ENCODE data around the gene GJD2. TPM values are rescaled to one million over a fixed set of nuclear protein-coding genes. Genes with fewer than 3 reads are reported as not detected.

GJD2 gene
- polyA plus RNA-seq, 1 of the 3 experiments (the other 2 are of a cell fraction), result not detected

DNA sequence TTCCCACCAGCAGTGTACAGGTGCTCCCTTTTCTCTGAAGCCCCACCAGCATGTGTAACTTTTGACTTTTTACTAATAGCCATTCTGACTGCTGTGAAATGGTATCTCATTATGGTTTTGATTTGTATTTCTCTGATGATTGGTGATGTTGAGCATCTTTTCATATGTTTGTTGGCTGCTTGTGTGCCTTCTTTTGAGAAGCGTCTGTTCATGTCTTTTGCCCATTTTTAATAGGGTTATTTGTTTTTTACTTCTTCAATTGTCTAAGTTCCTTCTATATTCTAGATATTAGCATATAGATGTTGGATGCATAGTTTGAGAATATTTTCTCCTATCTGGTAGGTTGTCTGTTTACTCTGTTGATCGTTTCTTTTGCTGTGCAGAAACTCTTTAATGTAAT, 25.9 kb upstream of the GJD2 start:
- no peaks in the 10 kb centered on the region for H3K27me3 ChIP-seq (ENCODE audit: insufficient read depth)
- H3K9me3 ChIP-seq, result no peaks in the 10 kb centered on the region
- TF ChIP-seq MEF2A (IDR thresholded peaks at IDR 0.05; ENCODE audit: borderline replicate concordance, low read depth), result no peak
- TF ChIP-seq, protein P1, sequence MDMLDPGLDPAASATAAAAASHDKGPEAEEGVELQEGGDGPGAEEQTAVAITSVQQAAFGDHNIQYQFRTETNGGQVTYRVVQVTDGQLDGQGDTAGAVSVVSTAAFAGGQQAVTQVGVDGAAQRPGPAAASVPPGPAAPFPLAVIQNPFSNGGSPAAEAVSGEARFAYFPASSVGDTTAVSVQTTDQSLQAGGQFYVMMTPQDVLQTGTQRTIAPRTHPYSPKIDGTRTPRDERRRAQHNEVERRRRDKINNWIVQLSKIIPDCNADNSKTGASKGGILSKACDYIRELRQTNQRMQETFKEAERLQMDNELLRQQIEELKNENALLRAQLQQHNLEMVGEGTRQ (IDR thresholded peaks at IDR 0.05; ENCODE audit: borderline replicate concordance, low read depth, low read length), result no peak
- TF ChIP-seq FOXM1 (IDR thresholded peaks at IDR 0.05; ENCODE audit: low read depth), result no peak
- no peak for TF ChIP-seq RAD21 (IDR thresholded peaks at IDR 0.05; ENCODE audit: low read length)
- TF ChIP-seq NRF1 (IDR thresholded peaks at IDR 0.05; ENCODE audit: low read depth, low read length), result no peak
- TF ChIP-seq GATA2 (CRISPR knock-in tag; IDR thresholded peaks at IDR 0.05), result no peak
- no peak for TF ChIP-seq TCF12 (IDR thresholded peaks at IDR 0.05)
- no peak for TF ChIP-seq SIN3A (IDR thresholded peaks at IDR 0.05; ENCODE audit: borderline replicate concordance, low read depth, low read length)
- no peak for TF ChIP-seq SMC3 (IDR thresholded peaks at IDR 0.05; ENCODE audit: low read depth, low read length)
- TF ChIP-seq TEAD4 (IDR thresholded peaks at IDR 0.05; ENCODE audit: borderline replicate concordance, insufficient read depth), result no peak
- TF ChIP-seq, protein P2, sequence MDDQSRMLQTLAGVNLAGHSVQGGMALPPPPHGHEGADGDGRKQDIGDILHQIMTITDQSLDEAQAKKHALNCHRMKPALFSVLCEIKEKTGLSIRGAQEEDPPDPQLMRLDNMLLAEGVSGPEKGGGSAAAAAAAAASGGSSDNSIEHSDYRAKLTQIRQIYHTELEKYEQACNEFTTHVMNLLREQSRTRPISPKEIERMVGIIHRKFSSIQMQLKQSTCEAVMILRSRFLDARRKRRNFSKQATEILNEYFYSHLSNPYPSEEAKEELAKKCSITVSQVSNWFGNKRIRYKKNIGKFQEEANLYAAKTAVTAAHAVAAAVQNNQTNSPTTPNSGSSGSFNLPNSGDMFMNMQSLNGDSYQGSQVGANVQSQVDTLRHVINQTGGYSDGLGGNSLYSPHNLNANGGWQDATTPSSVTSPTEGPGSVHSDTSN (IDR thresholded peaks at IDR 0.05), result no peak
- TF ChIP-seq RFX5 (IDR thresholded peaks at IDR 0.05; ENCODE audit: low read length), result no peak
- TF ChIP-seq TAF1 (IDR thresholded peaks at IDR 0.05; ENCODE audit: borderline replicate concordance, low read depth, low read length), result no peak
- no peak for TF ChIP-seq ELF1 (IDR thresholded peaks at IDR 0.05)
- no peak for TF ChIP-seq JUND (IDR thresholded peaks at IDR 0.05)
- no peak for TF ChIP-seq EP300 (IDR thresholded peaks at IDR 0.05; ENCODE audit: borderline replicate concordance in 1 of 2, low read depth in 1 of 2, low read length in 1 of 2)
- no peak overlapping the region for H3K27ac ChIP-seq (ENCODE audit: low read depth in 2 of 2, low read length in 1 of 2)
- no peak overlapping the region for H2AFZ ChIP-seq (ENCODE audit: low read depth)
- WGBS (ENCODE audit: low lambda C conversion rate), result 19% methylated on average over 2 of the region's 2 CpGs
- no peaks in the 10 kb centered on the region for H3F3A ChIP-seq (replicated peaks; ENCODE audit: insufficient read depth)
- no peak overlapping the region for H3K4me2 ChIP-seq
- no peak overlapping the region for H3K4me3 ChIP-seq (ENCODE audit: low read depth in 2 of 2, low read length in 1 of 2)
- DNase-seq, result no peak
- ChIA-PET POLR2A (no interaction called here), CTCF (no interaction called here)
- no peak overlapping the region for H3K9ac ChIP-seq
- no peaks in the 10 kb centered on the region for H4K20me1 ChIP-seq (ENCODE audit: insufficient read depth)
- H3K79me2 ChIP-seq (ENCODE audit: insufficient read depth), result no peaks in the 10 kb centered on the region
- no peaks in the 10 kb centered on the region for H3K36me3 ChIP-seq (replicated peaks in 1 of 2; ENCODE audit: control insufficient read depth in 1 of 2, insufficient read depth in 2 of 2, low read length in 1 of 2)
- no peaks in the 10 kb centered on the region for H3K9me2 ChIP-seq
- no peaks in the 10 kb centered on the region for H3K4me1 ChIP-seq (ENCODE audit: control insufficient read depth in 1 of 2, insufficient read depth in 2 of 2, low read depth in 1 of 2, low read length in 1 of 2)

DNA sequence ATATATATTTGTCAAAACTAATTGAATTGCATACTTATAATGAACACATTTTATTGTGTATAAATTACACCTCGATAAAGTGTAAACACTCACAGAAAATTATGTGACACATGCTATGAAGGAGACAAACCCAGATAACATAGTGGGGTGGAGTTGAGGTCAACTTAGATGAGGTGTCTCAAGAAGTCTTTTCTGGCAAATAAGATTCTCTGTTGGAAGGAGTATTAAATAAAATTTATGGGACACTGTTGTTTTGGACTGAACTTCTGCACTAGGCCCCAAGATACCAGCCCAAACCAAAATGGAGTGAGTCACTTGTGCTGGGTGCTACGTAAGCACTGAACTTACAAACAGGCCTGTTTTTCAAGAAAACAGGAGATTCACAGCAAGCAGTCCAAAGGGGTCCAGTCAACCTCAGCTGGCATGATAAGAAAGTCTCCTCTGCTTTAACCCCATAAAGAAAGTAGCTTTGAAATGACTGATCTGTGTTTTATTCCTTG, 21.9 kb upstream of the GJD2 start:
- H3K9ac ChIP-seq, result no peak overlapping the region
- H3K79me2 ChIP-seq (ENCODE audit: insufficient read depth), result no peaks in the 10 kb centered on the region
- no peaks in the 10 kb centered on the region for H4K20me1 ChIP-seq (ENCODE audit: insufficient read depth)
- no peaks in the 10 kb centered on the region for H3K9me2 ChIP-seq
- no peaks in the 10 kb centered on the region for H3K9me3 ChIP-seq
- no peak for DNase-seq
- H3K27me3 ChIP-seq (ENCODE audit: insufficient read depth), result no peaks in the 10 kb centered on the region
- no peak overlapping the region for H3K4me3 ChIP-seq (ENCODE audit: low read depth in 2 of 2, low read length in 1 of 2)
- no peak overlapping the region for H3K27ac ChIP-seq (ENCODE audit: low read depth in 2 of 2, low read length in 1 of 2)
- no peaks in the 10 kb centered on the region; a peak in 2 of 4 replicates for H3K4me1 ChIP-seq (ENCODE audit: control insufficient read depth in 1 of 2, insufficient read depth in 2 of 2, low read depth in 1 of 2, low read length in 1 of 2)
- WGBS (ENCODE audit: low lambda C conversion rate), result 52% methylated on average over 2 of the region's 2 CpGs
- POLR2A ChIA-PET, result no interaction called here
- CTCF ChIA-PET, result interaction anchor here (1.0 kb wide), 1 partner anchor 68 kb away, joined by 3 read pairs; no protein-coding TSS in a partner anchor
- no peaks in the 10 kb centered on the region for H3F3A ChIP-seq (replicated peaks; ENCODE audit: insufficient read depth)
- H2AFZ ChIP-seq (ENCODE audit: low read depth), result no peak overlapping the region
- no peak overlapping the region for H3K4me2 ChIP-seq
- no peaks in the 10 kb centered on the region for H3K36me3 ChIP-seq (replicated peaks in 1 of 2; ENCODE audit: control insufficient read depth in 1 of 2, insufficient read depth in 2 of 2, low read length in 1 of 2)
- TF ChIP-seq POLR2AphosphoS5 (IDR thresholded peaks at IDR 0.05; ENCODE audit: low read depth, low read length) (no peak), TAF1 (IDR thresholded peaks at IDR 0.05; ENCODE audit: borderline replicate concordance, low read depth, low read length) (no peak), RCOR1 (IDR thresholded peaks at IDR 0.05; ENCODE audit: low read length) (no peak), RXRA (IDR thresholded peaks at IDR 0.05; ENCODE audit: borderline replicate concordance, low read depth) (no peak), GABPA (IDR thresholded peaks at IDR 0.05; ENCODE audit: low read depth) (no peak), TEAD4 (IDR thresholded peaks at IDR 0.05; ENCODE audit: borderline replicate concordance, insufficient read depth) (no peak), GATA2 (CRISPR knock-in tag; IDR thresholded peaks at IDR 0.05) (no peak), RAD21 (IDR thresholded peaks at IDR 0.05; ENCODE audit: low read length) (no peak), SIN3A (IDR thresholded peaks at IDR 0.05; ENCODE audit: borderline replicate concordance, low read depth, low read length) (no peak), MEF2A (IDR thresholded peaks at IDR 0.05; ENCODE audit: borderline replicate concordance, low read depth) (no peak), FOSL2 (IDR thresholded peaks at IDR 0.05; ENCODE audit: borderline replicate concordance, low read depth) (no peak)
- TF ChIP-seq, protein P3, sequence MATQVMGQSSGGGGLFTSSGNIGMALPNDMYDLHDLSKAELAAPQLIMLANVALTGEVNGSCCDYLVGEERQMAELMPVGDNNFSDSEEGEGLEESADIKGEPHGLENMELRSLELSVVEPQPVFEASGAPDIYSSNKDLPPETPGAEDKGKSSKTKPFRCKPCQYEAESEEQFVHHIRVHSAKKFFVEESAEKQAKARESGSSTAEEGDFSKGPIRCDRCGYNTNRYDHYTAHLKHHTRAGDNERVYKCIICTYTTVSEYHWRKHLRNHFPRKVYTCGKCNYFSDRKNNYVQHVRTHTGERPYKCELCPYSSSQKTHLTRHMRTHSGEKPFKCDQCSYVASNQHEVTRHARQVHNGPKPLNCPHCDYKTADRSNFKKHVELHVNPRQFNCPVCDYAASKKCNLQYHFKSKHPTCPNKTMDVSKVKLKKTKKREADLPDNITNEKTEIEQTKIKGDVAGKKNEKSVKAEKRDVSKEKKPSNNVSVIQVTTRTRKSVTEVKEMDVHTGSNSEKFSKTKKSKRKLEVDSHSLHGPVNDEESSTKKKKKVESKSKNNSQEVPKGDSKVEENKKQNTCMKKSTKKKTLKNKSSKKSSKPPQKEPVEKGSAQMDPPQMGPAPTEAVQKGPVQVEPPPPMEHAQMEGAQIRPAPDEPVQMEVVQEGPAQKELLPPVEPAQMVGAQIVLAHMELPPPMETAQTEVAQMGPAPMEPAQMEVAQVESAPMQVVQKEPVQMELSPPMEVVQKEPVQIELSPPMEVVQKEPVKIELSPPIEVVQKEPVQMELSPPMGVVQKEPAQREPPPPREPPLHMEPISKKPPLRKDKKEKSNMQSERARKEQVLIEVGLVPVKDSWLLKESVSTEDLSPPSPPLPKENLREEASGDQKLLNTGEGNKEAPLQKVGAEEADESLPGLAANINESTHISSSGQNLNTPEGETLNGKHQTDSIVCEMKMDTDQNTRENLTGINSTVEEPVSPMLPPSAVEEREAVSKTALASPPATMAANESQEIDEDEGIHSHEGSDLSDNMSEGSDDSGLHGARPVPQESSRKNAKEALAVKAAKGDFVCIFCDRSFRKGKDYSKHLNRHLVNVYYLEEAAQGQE (IDR thresholded peaks at IDR 0.05; ENCODE audit: low read depth, low read length), result no peak
- TF ChIP-seq, protein P4, sequence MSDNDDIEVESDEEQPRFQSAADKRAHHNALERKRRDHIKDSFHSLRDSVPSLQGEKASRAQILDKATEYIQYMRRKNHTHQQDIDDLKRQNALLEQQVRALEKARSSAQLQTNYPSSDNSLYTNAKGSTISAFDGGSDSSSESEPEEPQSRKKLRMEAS (IDR thresholded peaks at IDR 0.05; ENCODE audit: low read depth), result no peak
